Nephron (organoid): ENCODE data around the gene COG4.

Experiments
- H3K27ac Mint-ChIP-seq, 3 experiments: 2 replicates each; pipeline ENCODE4 v1.8.0; 2020; ENCODE audit warnings: mixed read lengths in 3 of 3, mild to moderate bottlenecking in 2 of 3, moderate library complexity in 1 of 3
- H3K27me3 Mint-ChIP-seq: 2 replicates; pipeline ENCODE4 v1.8.0; 2021; ENCODE audit warnings: low read depth, mild to moderate bottlenecking, moderate library complexity, mixed read lengths
- H3K36me3 Mint-ChIP-seq: 2 replicates; pipeline ENCODE4 v1.8.0; 2020; ENCODE audit warnings: low read depth, mixed read lengths
- H3K4me1 Mint-ChIP-seq: 2 replicates; pipeline ENCODE4 v1.8.0; 2020; ENCODE audit warnings: mixed read lengths
- H3K4me3 Mint-ChIP-seq, 3 experiments: 2 replicates each; pipeline ENCODE4 v1.8.0; 2020; ENCODE audit warnings: mild to moderate bottlenecking in 3 of 3, mixed read lengths in 3 of 3, moderate library complexity in 2 of 3
- H3K9me3 Mint-ChIP-seq: 2 replicates; pipeline ENCODE4 v1.8.0; 2020; ENCODE audit warnings: mixed read lengths
- TF ChIP-seq, protein P1 (sequence below), 3 experiments: fragments of 200-600 bp; sonication (generic); IDR thresholded peaks; one replicate each; pipeline ENCODE4 v1.5.0; 2021; ENCODE audit warnings: antibody characterized with exemption in 3 of 3; ENCODE audit not compliant: unreplicated experiment in 3 of 3

The COG4 gene

DNA sequence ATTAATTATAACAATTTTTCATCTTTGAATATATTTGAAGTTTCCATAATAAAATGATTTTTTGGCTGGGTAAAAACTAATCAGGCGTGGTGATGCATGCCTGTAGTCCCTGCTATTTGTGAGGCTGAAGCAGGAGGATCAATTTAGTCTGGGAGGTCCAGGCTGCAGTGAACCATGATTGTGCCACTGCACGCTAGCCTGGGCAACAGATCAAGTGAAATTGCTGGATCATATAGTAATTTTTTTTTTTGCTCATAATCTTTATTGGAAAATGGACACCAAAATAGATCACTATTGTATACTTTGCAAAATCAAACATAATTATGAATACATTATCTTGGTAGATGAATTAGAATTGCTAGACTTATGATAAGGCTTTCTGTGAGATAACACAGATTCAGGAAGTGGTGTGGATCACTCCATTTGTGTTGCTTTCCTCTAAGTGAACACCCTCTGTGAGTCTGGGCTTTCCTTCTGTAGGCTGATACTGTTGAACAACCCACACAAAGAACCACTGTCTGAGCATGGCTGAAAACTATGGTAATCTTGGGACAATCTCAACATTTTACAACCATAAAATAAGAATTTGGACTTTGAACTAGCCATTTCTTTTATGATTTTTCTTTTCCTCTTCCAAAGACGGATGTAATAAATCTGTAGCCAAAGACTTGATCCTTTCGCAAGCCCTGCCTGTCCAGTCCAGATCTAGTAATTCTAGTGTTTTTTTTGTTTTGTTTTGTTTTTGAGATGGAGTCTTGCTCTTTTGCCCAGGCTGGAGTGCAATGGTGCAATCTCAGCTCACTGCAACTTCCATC, 78.9 kb downstream of the COG4 start:
- H3K27me3 Mint-ChIP-seq: no peaks in the 10 kb centered on the region
- TF ChIP-seq, protein P1, sequence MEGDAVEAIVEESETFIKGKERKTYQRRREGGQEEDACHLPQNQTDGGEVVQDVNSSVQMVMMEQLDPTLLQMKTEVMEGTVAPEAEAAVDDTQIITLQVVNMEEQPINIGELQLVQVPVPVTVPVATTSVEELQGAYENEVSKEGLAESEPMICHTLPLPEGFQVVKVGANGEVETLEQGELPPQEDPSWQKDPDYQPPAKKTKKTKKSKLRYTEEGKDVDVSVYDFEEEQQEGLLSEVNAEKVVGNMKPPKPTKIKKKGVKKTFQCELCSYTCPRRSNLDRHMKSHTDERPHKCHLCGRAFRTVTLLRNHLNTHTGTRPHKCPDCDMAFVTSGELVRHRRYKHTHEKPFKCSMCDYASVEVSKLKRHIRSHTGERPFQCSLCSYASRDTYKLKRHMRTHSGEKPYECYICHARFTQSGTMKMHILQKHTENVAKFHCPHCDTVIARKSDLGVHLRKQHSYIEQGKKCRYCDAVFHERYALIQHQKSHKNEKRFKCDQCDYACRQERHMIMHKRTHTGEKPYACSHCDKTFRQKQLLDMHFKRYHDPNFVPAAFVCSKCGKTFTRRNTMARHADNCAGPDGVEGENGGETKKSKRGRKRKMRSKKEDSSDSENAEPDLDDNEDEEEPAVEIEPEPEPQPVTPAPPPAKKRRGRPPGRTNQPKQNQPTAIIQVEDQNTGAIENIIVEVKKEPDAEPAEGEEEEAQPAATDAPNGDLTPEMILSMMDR (IDR thresholded peaks at IDR 0.05; ENCODE audit: unreplicated experiment in 3 of 3): no peak
- H3K27ac Mint-ChIP-seq: peak overlapping the region; percentile 39 to 73 (median 65)
- H3K9me3 Mint-ChIP-seq: no peaks in the 10 kb centered on the region
- no peaks in the 10 kb centered on the region for H3K36me3 Mint-ChIP-seq
- no peak overlapping the region for H3K4me3 Mint-ChIP-seq
- no peaks in the 10 kb centered on the region for H3K4me1 Mint-ChIP-seq

GRCh38 chr16:70442344-70442743, 81.0 kb downstream of the COG4 start:
- Mint-ChIP-seq H3K9me3 (no peaks in the 10 kb centered on the region), H3K27me3 (no peaks in the 10 kb centered on the region), H3K36me3 (no peaks in the 10 kb centered on the region), H3K27ac (no peak overlapping the region), H3K4me3 (no peak overlapping the region), H3K4me1 (peaks cover 9% of the 10 kb centered on the region)
- TF ChIP-seq, protein P1 (IDR thresholded peaks at IDR 0.05; ENCODE audit: unreplicated experiment in 3 of 3): no peak

DNA sequence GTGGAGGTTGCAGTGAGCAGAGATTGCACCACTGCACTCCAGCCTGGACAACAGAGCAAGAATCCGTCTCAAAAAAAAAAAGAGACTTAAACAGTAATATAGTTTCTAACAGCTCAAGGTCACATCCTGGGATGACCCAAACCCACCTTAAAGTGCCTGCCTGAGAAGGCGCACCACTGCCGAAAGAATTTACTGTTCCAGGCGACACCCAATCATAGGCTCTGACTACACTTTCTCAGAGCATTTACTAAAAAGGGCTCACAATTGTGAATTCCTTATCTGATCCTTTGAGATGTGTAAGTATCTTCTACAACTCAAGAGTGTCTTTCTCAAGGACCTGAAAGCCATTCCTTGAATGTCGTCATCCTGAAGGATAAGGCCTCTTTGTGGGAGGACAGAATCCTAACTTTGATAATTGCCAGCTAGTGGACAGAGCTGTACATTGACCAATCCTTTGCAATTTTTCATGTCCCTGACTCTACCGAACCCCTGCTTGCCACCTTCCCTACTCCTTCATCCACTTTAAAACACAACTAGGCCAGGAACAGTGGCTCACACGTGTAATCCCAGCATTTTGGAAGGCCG, 81.9 kb downstream of the COG4 start:
- H3K36me3 Mint-ChIP-seq: no peaks in the 10 kb centered on the region
- TF ChIP-seq, protein P1 (IDR thresholded peaks at IDR 0.05; ENCODE audit: unreplicated experiment in 3 of 3): no peak
- peak overlapping the region; percentile 54 to 65 (median 60) for H3K4me3 Mint-ChIP-seq

DNA sequence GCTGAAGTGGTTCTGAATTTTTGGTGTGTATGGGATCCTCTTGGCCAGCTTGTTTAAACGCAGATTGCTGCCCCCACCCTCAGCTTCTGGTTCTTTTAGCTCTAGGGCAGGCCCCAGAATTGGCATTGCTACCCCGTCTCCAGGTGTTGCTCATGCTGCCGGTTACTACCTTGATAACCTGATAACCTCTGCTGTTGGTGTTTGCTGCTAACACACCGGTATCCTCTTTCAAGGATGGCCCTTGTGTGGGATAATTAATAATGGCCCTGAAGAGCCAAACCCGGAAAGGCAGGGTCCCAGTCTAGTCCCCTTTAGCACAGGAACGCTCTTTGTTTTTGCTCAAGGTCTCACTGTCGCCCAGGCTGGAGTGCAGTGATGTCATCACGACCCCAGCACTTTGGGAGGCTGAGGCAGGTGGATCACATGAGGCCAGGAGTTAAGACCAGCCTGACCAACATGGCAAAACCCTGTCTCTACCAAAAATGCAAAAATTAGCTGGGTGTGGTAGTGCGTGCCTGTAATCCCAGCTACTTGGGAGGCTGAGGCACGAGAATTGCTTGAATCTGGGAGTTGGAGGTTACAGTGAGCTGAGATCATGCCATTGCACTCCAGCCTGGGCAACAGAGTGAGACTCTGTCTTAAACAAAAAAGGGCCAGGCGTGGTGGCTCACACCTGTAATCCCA, 83.2 kb downstream of the COG4 start:
- H3K9me3 Mint-ChIP-seq: no peaks in the 10 kb centered on the region
- peak overlapping the region; percentile 79 to 94 (median 90) for H3K27ac Mint-ChIP-seq
- H3K27me3 Mint-ChIP-seq: no peaks in the 10 kb centered on the region
- no peaks in the 10 kb centered on the region for H3K36me3 Mint-ChIP-seq
- TF ChIP-seq, protein P1 (IDR thresholded peaks at IDR 0.05; ENCODE audit: unreplicated experiment in 3 of 3): no peak
- H3K4me3 Mint-ChIP-seq: peak overlapping the region; percentile 84 to 92 (median 84)
- H3K4me1 Mint-ChIP-seq: peaks cover 24% of the 10 kb centered on the region

More for the DNA sequence above, 81.9 kb downstream of the COG4 start:
- Mint-ChIP-seq H3K9me3 (no peaks in the 10 kb centered on the region), H3K27me3 (no peaks in the 10 kb centered on the region), H3K27ac (peak overlapping the region in 2 of 3 experiments; percentile 33), H3K4me1 (peaks cover 18% of the 10 kb centered on the region)

- Mint-ChIP-seq H3K9me3 (no peaks in the 10 kb centered on the region), H3K27ac (peak within 1 kb of the TSS; percentile 94 to 99 (median 95)), H3K4me1 (peaks cover 28% of the 10 kb centered on the region), H3K4me3 (peak within 1 kb of the TSS; percentile 95 to 98 (median 97)), H3K36me3 (peaks cover 7% of the 10 kb centered on the region), H3K27me3 (no peaks in the 10 kb centered on the region)
- TF ChIP-seq, protein P1 (IDR thresholded peaks at IDR 0.05; ENCODE audit: unreplicated experiment in 3 of 3): no peak
These were observed 84.1 kb downstream of the COG4 start, which contains the start of gene ST3GAL2 for GRCh38 chr16:70438969-70439862. TSS of gene ST3GAL2 (minus strand) at chr16:70439100. CDS start at chr16:70398530, 40,570 bp downstream.
